Superior temporal gyrus (tissue), 1 donor: Measurements from ENCODE around the gene CCNQ.

Source experiments
- DNase-seq: peaks from one replicate; pipeline ENCODE4 v3.0.0-alpha.2; 2016; ENCODE audit errors: extremely low spot score

CCNQ gene

GRCh38 chrX:153596981-153597750 is 1.8 kb downstream of the CCNQ start:
- no peak for DNase-seq

GRCh38 chrX:153595859-153596857 is 2.8 kb downstream of the CCNQ start:
- no peak for DNase-seq

GRCh38 chrX:153595387-153595786 is 3.6 kb downstream of the CCNQ start:
- no peak for DNase-seq

- DNase-seq: no peak
These were observed 5.0 kb downstream of the CCNQ start for GRCh38 chrX:153593811-153594500.

GRCh38 chrX:153592966-153593688 is 5.8 kb downstream of the CCNQ start:
- peak; percentile 68 for DNase-seq

- no peak for DNase-seq
These were observed 6.7 kb downstream of the CCNQ start for GRCh38 chrX:153592091-153592833.

- DNase-seq: no peak
These were observed 7.7 kb downstream of the CCNQ start for GRCh38 chrX:153590961-153591956.

GRCh38 chrX:153588782-153589446 is 10.0 kb downstream of the CCNQ start:
- DNase-seq: no peak

GRCh38 chrX:153588021-153588781 is 10.7 kb downstream of the CCNQ start:
- no peak for DNase-seq

- no peak for DNase-seq
These were observed 11.6 kb downstream of the CCNQ start for GRCh38 chrX:153587342-153587741.

GRCh38 chrX:153585827-153586226 is 13.1 kb downstream of the CCNQ start:
- DNase-seq: no peak

GRCh38 chrX:153583433-153583832 is 15.5 kb downstream of the CCNQ start:
- no peak for DNase-seq

- no peak for DNase-seq
These were observed 16.0 kb downstream of the CCNQ start for GRCh38 chrX:153582896-153583295.

GRCh38 chrX:153580700-153581386 is 18.1 kb downstream of the CCNQ start:
- DNase-seq: no peak

- DNase-seq: no peak
These were observed 20.1 kb downstream of the CCNQ start for GRCh38 chrX:153578889-153579288.

- DNase-seq: no peak
These were observed 20.6 kb downstream of the CCNQ start for GRCh38 chrX:153578200-153578835.

- DNase-seq: no peak
These were observed 22.0 kb downstream of the CCNQ start for GRCh38 chrX:153576961-153577360.
